Endothelial cell of umbilical vein (primary cell): ENCODE data around the gene OPTC. TPM values are rescaled to one million over a fixed set of nuclear protein-coding genes. Genes with fewer than 3 reads are reported as not detected.

Experiments used
- BruUV-seq: library from RNA; stranded (reverse); fragments of 400-500 nt; replicated peaks from 2 replicates; lab custom pipeline; 2021; lab: Mats Ljungman, UMichigan
- CTCF ChIA-PET: fragments of 300-600, 350-600 bp; sonication (Branson Sonifier 250); formaldehyde crosslinking; loops from one replicate; lab custom pipeline; 2021; ENCODE audit warnings: antibody characterized with exemption, inconsistent platforms; lab: Charles Lee
- POLR2A ChIA-PET: fragments of 300-600, 350-600 bp; sonication (Branson Sonifier 250); formaldehyde crosslinking; loops from one replicate; lab custom pipeline; 2021; ENCODE audit warnings: antibody characterized with exemption, inconsistent platforms; lab: Charles Lee
- DNase-seq: peaks from one replicate; pipeline ENCODE4 v3.0.0-alpha.2; 2011; ENCODE audit warnings: low read depth, low spot score
- FAIRE-seq: peaks from 2 replicates; lab custom pipeline; 2011; peaks lifted over from hg19 to GRCh38; lab: Jason Lieb, UNC
- H2AFZ ChIP-seq: 2 replicates; pipeline ENCODE4 v1.6.0; 2012; ENCODE audit warnings: low read depth, low read length, control low read depth, inconsistent platforms
- H3K27ac ChIP-seq: 2 replicates; pipeline ENCODE4 v1.5.1; 2011; ENCODE audit warnings: low read depth, mild to moderate bottlenecking, control low read depth, low read length, moderate library complexity; ENCODE audit not compliant: insufficient read depth
- H3K27me3 ChIP-seq, 2 experiments: 2 replicates each; pipeline versions ENCODE4 v1.6.0 to v1.6.1; 2011; ENCODE audit warnings: low read length in 2 of 2, mixed read lengths in 1 of 2; ENCODE audit not compliant: control insufficient read depth in 2 of 2, insufficient read depth in 2 of 2
- H3K36me3 ChIP-seq, 2 experiments: 2 replicates in 1 of 2; 3 replicates in 1 of 2; pipeline ENCODE4 v1.5.1; 2011; ENCODE audit warnings: low read length in 2 of 2, mild to moderate bottlenecking in 1 of 2, moderate library complexity in 1 of 2; ENCODE audit not compliant: control insufficient read depth in 2 of 2, insufficient read depth in 2 of 2; ENCODE audit errors: extremely low read depth in 1 of 2
- H3K4me1 ChIP-seq: 3 replicates; pipeline ENCODE4 v1.5.1; 2011; ENCODE audit warnings: mild to moderate bottlenecking, low read length; ENCODE audit not compliant: control insufficient read depth, insufficient read depth; ENCODE audit errors: extremely low read depth
- H3K4me2 ChIP-seq: 2 replicates; pipeline ENCODE4 v1.6.1; 2011; ENCODE audit warnings: low read length, control low read depth, mixed read lengths; ENCODE audit not compliant: insufficient read depth
- H3K4me3 ChIP-seq, 3 experiments: fragments of 200-600 bp in 1 of 3; sonication (generic), shearing (Covaris generic) in 1 of 3; replicated peaks in 1 of 3; 2 replicates each; pipeline ENCODE4 v1.5.1; 2011 to 2016; ENCODE audit warnings: control low read depth in 3 of 3, low read length in 3 of 3, mild to moderate bottlenecking in 2 of 3, inconsistent platforms in 1 of 3, low read depth in 1 of 3, moderate library complexity in 1 of 3; ENCODE audit not compliant: insufficient read depth in 1 of 3
- H3K79me2 ChIP-seq: 2 replicates; pipeline ENCODE4 v1.6.0; 2012; ENCODE audit warnings: low read length, inconsistent platforms; ENCODE audit not compliant: control insufficient read depth, insufficient read depth
- H3K9ac ChIP-seq: replicated peaks from 2 replicates; pipeline ENCODE3; 2011; ENCODE audit warnings: low read length, control low read depth; ENCODE audit not compliant: insufficient read depth; ENCODE audit errors: extremely low read depth
- H3K9me1 ChIP-seq: replicated peaks from 3 replicates; pipeline ENCODE4 v1.6.0; 2011; ENCODE audit warnings: mild to moderate bottlenecking, low read length; ENCODE audit not compliant: control insufficient read depth, insufficient read depth; ENCODE audit errors: extremely low read depth
- H3K9me3 ChIP-seq: replicated peaks from 2 replicates; pipeline ENCODE4 v1.5.1; 2012; ENCODE audit warnings: low read length, inconsistent platforms; ENCODE audit not compliant: control insufficient read depth, insufficient read depth
- H4K20me1 ChIP-seq: replicated peaks from 2 replicates; pipeline ENCODE3; 2011; ENCODE audit warnings: mild to moderate bottlenecking, low read length; ENCODE audit not compliant: control insufficient read depth, insufficient read depth; ENCODE audit errors: extremely low read depth
- CTCF ChIP-seq, 2 donors: IDR thresholded peaks; 1 replicate in 1 of 2; 2 replicates in 1 of 2; pipeline ENCODE4 v1.5.1; 2011; ENCODE audit warnings: low read length in 2 of 2, mild to moderate bottlenecking in 2 of 2, moderate library complexity in 2 of 2, control low read depth in 1 of 2, inconsistent platforms in 1 of 2, low read depth in 1 of 2; ENCODE audit not compliant: insufficient read depth in 1 of 2; ENCODE audit errors: extremely low read depth in 1 of 2
- EZH2 ChIP-seq: IDR thresholded peaks from 2 replicates; pipeline ENCODE4 v1.6.1; 2012; ENCODE audit warnings: borderline replicate concordance, low read depth, mild to moderate bottlenecking, moderate library complexity, low read length, inconsistent platforms; ENCODE audit not compliant: severe bottlenecking
- FOS ChIP-seq: IDR thresholded peaks from 2 replicates; pipeline ENCODE4 v1.6.1; 2011; ENCODE audit warnings: mild to moderate bottlenecking, low read length, moderate library complexity, borderline replicate concordance; ENCODE audit not compliant: insufficient read depth
- GATA2 ChIP-seq: IDR thresholded peaks from 2 replicates; pipeline ENCODE4 v1.7.0; 2011; ENCODE audit warnings: low read depth, mild to moderate bottlenecking, moderate library complexity, mixed read lengths, low read length; ENCODE audit not compliant: insufficient read length, insufficient read depth
- JUN ChIP-seq: IDR thresholded peaks from 2 replicates; pipeline ENCODE4 v1.6.1; 2011; ENCODE audit warnings: borderline replicate concordance, low read depth; ENCODE audit not compliant: insufficient read length, insufficient read depth
- MAX ChIP-seq: IDR thresholded peaks from 2 replicates; pipeline ENCODE4 v1.6.1; 2011; ENCODE audit not compliant: insufficient read depth, insufficient read length
- MYC ChIP-seq: IDR thresholded peaks from one replicate; pipeline ENCODE4 v1.6.1; 2011; ENCODE audit warnings: mild to moderate bottlenecking, low read depth, low read length
- POLR2A ChIP-seq: IDR thresholded peaks from 2 replicates; pipeline ENCODE4 v1.6.1; 2012; ENCODE audit warnings: low read depth, mild to moderate bottlenecking, control low read depth, low read length
- POLR2AphosphoS5 ChIP-seq: IDR thresholded peaks from 2 replicates; pipeline ENCODE4 v1.6.1; 2012; ENCODE audit warnings: low read depth, mild to moderate bottlenecking, control low read depth, low read length, moderate library complexity; ENCODE audit not compliant: insufficient read depth
- dilution Hi-C: fragments of 300-500 bp; cut with MboI; formaldehyde crosslinking; loops from one replicate; pipeline ENCODE4 v1.15.0; 2019; ENCODE audit warnings: low sequenced_read_pairs; ENCODE audit not compliant: extremely low pct_ligation_motif_present
- intact Hi-C: fragments of 100-400 bp; cut with micrococcal nuclease; formaldehyde crosslinking; loops from one replicate; pipeline ENCODE4 v1.10.0; 2022
- polyA plus RNA-seq, 4 experiments: library from polyadenylated mRNA; depleted of rRNA in 3 of 4; stranded (reverse) in 3 of 4; unstranded in 1 of 4; fragments of >200 nt; gene quantifications; 2 replicates each; pipeline versions ENCODE4 v1.2.1 to v1.2.3, GENCODE V29; 2011 to 2012; ENCODE audit warnings: missing spikeins in 1 of 4
- total RNA-seq: library from RNA; stranded (reverse); gene quantifications from 2 replicates; pipeline ENCODE4 v1.2.3, GENCODE V29; 2021

The OPTC gene
- total and polyA plus RNA-seq, 2 donors (not counting 3 experiments of a cell fraction or from before 2014, with no cell fraction given), result not detected

- Histone ChIP-seq H3K4me3 (no peak overlapping the region), H3K4me1 (peaks cover 35% of the 10 kb centered on the region), H3K79me2 (no peaks in the 10 kb centered on the region), H3K9me3 (no peaks in the 10 kb centered on the region), H4K20me1 (no peaks in the 10 kb centered on the region), H3K27ac (no peak overlapping the region), H2AFZ (no peak overlapping the region), H3K36me3 (no peaks in the 10 kb centered on the region), H3K9me1 (no peaks in the 10 kb centered on the region), H3K9ac (no peak overlapping the region), H3K4me2 (no peak overlapping the region), H3K27me3 (no peaks in the 10 kb centered on the region)
- dilution Hi-C loops (no loop called here), intact Hi-C loops (no loop called here)
- no peak for FAIRE-seq
- ChIA-PET CTCF (interaction anchor here (1.0 to 7.4 kb wide), 5 partner anchors 11 to 193 kb away, joined by 3 to 161 read pairs (median 5); partner anchors contain the start of gene ATP2B4), POLR2A (interaction anchor here (1.6 kb wide), 1 partner anchor 184 kb away, joined by 4 read pairs; no protein-coding TSS in a partner anchor)
- DNase-seq, result no peak
- BruUV-seq, result no TSS peak
- TF ChIP-seq CTCF (IDR thresholded peaks at IDR 0.05; ENCODE audit: extremely low read depth in 1 of 2, insufficient read depth in 1 of 2, low read depth in 1 of 2, low read length in 2 of 2) (no peak), POLR2A (no peak), MYC (no peak), FOS (no peak), GATA2 (no peak), MAX (no peak), JUN (no peak), EZH2 (no peak), POLR2AphosphoS5 (no peak)
Measured at GRCh38 chr1:203509135-203509534, 15.2 kb downstream of the OPTC start.
